Peyer's patch (tissue), 4 donors: ENCODE results near the gene RUVBL1.

ENCODE experiments used
- POLR2A ChIP-seq, 2 donors: fragments of 450-650 bp; IDR thresholded peaks; one replicate each; pipeline ENCODE4 v1.5.1; 2017; ENCODE audit warnings: antibody characterized with exemption in 2 of 2, mild to moderate bottlenecking in 2 of 2, moderate library complexity in 2 of 2
- TF ChIP-seq, protein P1 (sequence below), 6 experiments: fragments of 450-650 bp in 4 of 6; fragments of 200-600 bp in 2 of 6; sonication (generic) in 1 of 6; IDR thresholded peaks; one replicate each; pipeline ENCODE4 v1.5.1; 2017 to 2019; ENCODE audit warnings: antibody characterized with exemption in 6 of 6, mild to moderate bottlenecking in 3 of 6, moderate library complexity in 1 of 6

- peak in 1 of 2 donors; percentile 41 for TF ChIP-seq POLR2A (IDR thresholded peaks at IDR 0.05)
- TF ChIP-seq, protein P1, sequence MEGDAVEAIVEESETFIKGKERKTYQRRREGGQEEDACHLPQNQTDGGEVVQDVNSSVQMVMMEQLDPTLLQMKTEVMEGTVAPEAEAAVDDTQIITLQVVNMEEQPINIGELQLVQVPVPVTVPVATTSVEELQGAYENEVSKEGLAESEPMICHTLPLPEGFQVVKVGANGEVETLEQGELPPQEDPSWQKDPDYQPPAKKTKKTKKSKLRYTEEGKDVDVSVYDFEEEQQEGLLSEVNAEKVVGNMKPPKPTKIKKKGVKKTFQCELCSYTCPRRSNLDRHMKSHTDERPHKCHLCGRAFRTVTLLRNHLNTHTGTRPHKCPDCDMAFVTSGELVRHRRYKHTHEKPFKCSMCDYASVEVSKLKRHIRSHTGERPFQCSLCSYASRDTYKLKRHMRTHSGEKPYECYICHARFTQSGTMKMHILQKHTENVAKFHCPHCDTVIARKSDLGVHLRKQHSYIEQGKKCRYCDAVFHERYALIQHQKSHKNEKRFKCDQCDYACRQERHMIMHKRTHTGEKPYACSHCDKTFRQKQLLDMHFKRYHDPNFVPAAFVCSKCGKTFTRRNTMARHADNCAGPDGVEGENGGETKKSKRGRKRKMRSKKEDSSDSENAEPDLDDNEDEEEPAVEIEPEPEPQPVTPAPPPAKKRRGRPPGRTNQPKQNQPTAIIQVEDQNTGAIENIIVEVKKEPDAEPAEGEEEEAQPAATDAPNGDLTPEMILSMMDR (IDR thresholded peaks at IDR 0.05), result no peak
Observed at GRCh38 chr3:128123538-128124368, at the start of gene RUVBL1.
